DMS114 treated with DMSO at 0.1 percent for 48 hours (cell line): ENCODE measurements around the gene AGMO.

Source experiments
- DNase-seq: peaks from one replicate; lab custom pipeline; 2025; ENCODE audit not compliant: unreplicated experiment; lab: John Stamatoyannopoulos, UW

AGMO gene

GRCh38 chr7:15402436-15403136 lies 159.2 kb downstream of the AGMO start:
- no peak for DNase-seq

- DNase-seq = no peak
These were observed 161.4 kb downstream of the AGMO start for GRCh38 chr7:15400440-15400839.

- no peak for DNase-seq
These were observed 162.4 kb downstream of the AGMO start for GRCh38 chr7:15399441-15399840.

- no peak for DNase-seq
These were observed 163.7 kb downstream of the AGMO start for GRCh38 chr7:15397922-15398760.

- no peak for DNase-seq
These were observed 164.7 kb downstream of the AGMO start for GRCh38 chr7:15397159-15397550.

- DNase-seq = no peak
These were observed 165.3 kb downstream of the AGMO start for GRCh38 chr7:15396210-15397158.

- DNase-seq = no peak
These were observed 172.7 kb downstream of the AGMO start for GRCh38 chr7:15389073-15389472.

- no peak for DNase-seq
These were observed 183.2 kb downstream of the AGMO start for GRCh38 chr7:15378494-15379145.

- DNase-seq = no peak
These were observed 185.2 kb downstream of the AGMO start for GRCh38 chr7:15376600-15376999.

GRCh38 chr7:15370441-15370840 lies 191.4 kb downstream of the AGMO start:
- DNase-seq = no peak

- DNase-seq = no peak
These were observed 193.2 kb downstream of the AGMO start for GRCh38 chr7:15368653-15369052.

GRCh38 chr7:15367897-15368296 lies 193.9 kb downstream of the AGMO start:
- no peak for DNase-seq

GRCh38 chr7:15358112-15358511 lies 203.7 kb downstream of the AGMO start:
- no peak for DNase-seq

- no peak for DNase-seq
These were observed 209.2 kb downstream of the AGMO start for GRCh38 chr7:15352421-15353206.

GRCh38 chr7:15345216-15345615 lies 216.6 kb downstream of the AGMO start:
- DNase-seq = no peak

- no peak for DNase-seq
These were observed 220.0 kb downstream of the AGMO start for GRCh38 chr7:15341817-15342216.

GRCh38 chr7:15336146-15336545 lies 225.7 kb downstream of the AGMO start:
- no peak for DNase-seq

GRCh38 chr7:15335390-15335789 lies 226.4 kb downstream of the AGMO start:
- DNase-seq = no peak

GRCh38 chr7:15334536-15335263 lies 227.1 kb downstream of the AGMO start:
- no peak for DNase-seq
